OCI-LY7 (cell line): ENCODE data around the gene DNAI7. TPM values are rescaled to one million over a fixed set of nuclear protein-coding genes. Genes with fewer than 3 reads are reported as not detected.

Experiments
- BruUV-seq: library from RNA; stranded (reverse); fragments of 400-500 nt; replicated peaks from 2 replicates; lab custom pipeline; 2021; lab: Mats Ljungman, UMichigan
- CTCF ChIA-PET: fragments of 300-600 bp; sonication (Branson Sonifier 250); formaldehyde crosslinking; loops from one replicate; lab custom pipeline; 2022; ENCODE audit warnings: antibody characterized with exemption; ENCODE audit not compliant: unreplicated experiment; lab: Charles Lee
- POLR2A ChIA-PET: fragments of 300-600 bp; sonication (Branson Sonifier 250); formaldehyde crosslinking; loops from one replicate; lab custom pipeline; 2022; ENCODE audit warnings: antibody characterized with exemption; lab: Charles Lee
- DNase-seq: peaks from one replicate; pipeline ENCODE4 v3.0.0-alpha.2; 2015; ENCODE audit warnings: low spot score
- H2AFZ ChIP-seq: fragments of 200-600 bp; sonication (generic), shearing (Covaris generic); 2 replicates; pipeline ENCODE4 v1.6.1; 2014; ENCODE audit warnings: mild to moderate bottlenecking, antibody characterized with exemption, low read length, moderate library complexity
- H3K27ac ChIP-seq: fragments of 200-600 bp; sonication (generic); 2 replicates; pipeline ENCODE4 v1.5.1; 2014; ENCODE audit warnings: mixed run types, low read depth, mild to moderate bottlenecking, moderate library complexity, low read length, inconsistent platforms; ENCODE audit not compliant: poor library complexity, severe bottlenecking
- H3K36me3 ChIP-seq: fragments of 200-600 bp; sonication (generic); 2 replicates; pipeline ENCODE4 v1.6.1; 2014; ENCODE audit warnings: mild to moderate bottlenecking, antibody characterized with exemption, low read length, moderate library complexity, mixed read lengths; ENCODE audit not compliant: insufficient read depth
- H3K4me1 ChIP-seq: fragments of 200-600 bp; sonication (generic); 2 replicates; pipeline ENCODE4 v1.5.1; 2014; ENCODE audit warnings: mild to moderate bottlenecking, low read length; ENCODE audit not compliant: insufficient read depth, poor library complexity, severe bottlenecking
- H3K4me2 ChIP-seq: fragments of 200-600 bp; sonication (generic); 2 replicates; pipeline ENCODE4 v1.6.1; 2014; ENCODE audit warnings: mild to moderate bottlenecking, low read length
- H3K4me3 ChIP-seq: fragments of 200-600 bp; sonication (generic); 2 replicates; pipeline ENCODE4 v1.5.1; 2014; ENCODE audit warnings: mild to moderate bottlenecking, low read depth, low read length; ENCODE audit not compliant: poor library complexity, severe bottlenecking
- H3K79me2 ChIP-seq: fragments of 200-600 bp; sonication (generic); 2 replicates; pipeline ENCODE4 v1.6.1; 2016; ENCODE audit warnings: low read depth, mild to moderate bottlenecking, low read length, moderate library complexity, mixed read lengths; ENCODE audit not compliant: insufficient read depth
- H3K9me2 ChIP-seq: fragments of 200-600 bp; sonication (generic); 2 replicates; pipeline ENCODE4 v1.6.1; 2016; ENCODE audit warnings: mild to moderate bottlenecking, low read length, mixed read lengths; ENCODE audit not compliant: insufficient read depth
- H3K9me3 ChIP-seq: fragments of 200-600 bp; sonication (generic); 2 replicates; pipeline ENCODE4 v1.6.1; 2014; ENCODE audit warnings: mild to moderate bottlenecking, mixed run types, low read length, mixed read lengths
- H4K20me1 ChIP-seq: fragments of 200-600 bp; sonication (generic); 2 replicates; pipeline ENCODE4 v1.6.1; 2014; ENCODE audit warnings: mild to moderate bottlenecking, antibody characterized with exemption, low read length, moderate library complexity, mixed read lengths; ENCODE audit not compliant: insufficient read depth
- EZH2phosphoT487 ChIP-seq: fragments of 200-600 bp; sonication (generic); IDR thresholded peaks from 2 replicates; pipeline ENCODE4 v1.6.1; 2018; ENCODE audit warnings: low read depth, borderline replicate concordance, mild to moderate bottlenecking, mixed run types, antibody characterized with exemption, low read length, moderate library complexity, mixed read lengths
- intact Hi-C: fragments of 100-400 bp; cut with micrococcal nuclease; formaldehyde crosslinking; loops from one replicate; pipeline ENCODE4 v1.10.0; 2022; ENCODE audit not compliant: unreplicated experiment
- total RNA-seq, 2 experiments: library from RNA; depleted of rRNA in 1 of 2; stranded (reverse); fragments of >200 nt in 1 of 2; shearing (Covaris generic) in 1 of 2; gene quantifications; 2 replicates each; pipeline ENCODE4 v1.2.3, GENCODE V29; 2014 to 2022
- TF ChIP-seq, protein P1 (sequence below): fragments of 200-600 bp; sonication (generic); conservative IDR thresholded peaks from 2 replicates; pipeline ENCODE4 v1.5.1; 2014; ENCODE audit warnings: mild to moderate bottlenecking, antibody characterized with exemption, low read length, moderate library complexity, mixed read lengths

The DNAI7 gene
- total RNA-seq, 2 experiments from 2014 or later: not detected

DNA sequence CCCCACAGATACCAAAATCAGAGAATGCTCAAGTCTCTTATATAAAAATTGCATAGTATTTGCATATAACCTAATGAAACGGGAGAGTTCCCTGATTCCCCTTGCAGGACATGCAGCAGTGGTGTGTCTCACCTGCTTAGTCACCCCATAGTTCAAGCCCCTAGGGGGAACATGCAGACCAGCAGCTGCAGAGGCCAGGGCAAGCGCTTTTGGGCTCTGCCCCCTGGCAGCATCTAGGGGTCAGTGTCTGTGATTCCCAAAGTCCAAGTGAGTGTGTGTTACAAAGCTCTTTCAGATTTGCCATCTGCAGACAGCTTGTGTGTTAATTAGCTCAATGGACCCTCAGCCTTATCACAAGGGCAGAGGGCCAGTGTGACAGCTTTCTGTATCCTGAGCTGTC, 110.1 kb downstream of the DNAI7 start:
- no peak overlapping the region for H3K4me3 ChIP-seq
- peaks cover 19% of the 10 kb centered on the region for H3K4me1 ChIP-seq
- DNase-seq: no peak
- intact Hi-C loops: no loop called here
- H3K27ac ChIP-seq: no peak overlapping the region
- no peak overlapping the region for H3K4me2 ChIP-seq
- peaks cover 4% of the 10 kb centered on the region; the same call in 1 of the 2 replicates for H4K20me1 ChIP-seq
- H3K36me3 ChIP-seq: peaks cover 100% of the 10 kb centered on the region
- CTCF ChIA-PET: no interaction called here
- no peak for TF ChIP-seq EZH2phosphoT487
- TF ChIP-seq, protein P1, sequence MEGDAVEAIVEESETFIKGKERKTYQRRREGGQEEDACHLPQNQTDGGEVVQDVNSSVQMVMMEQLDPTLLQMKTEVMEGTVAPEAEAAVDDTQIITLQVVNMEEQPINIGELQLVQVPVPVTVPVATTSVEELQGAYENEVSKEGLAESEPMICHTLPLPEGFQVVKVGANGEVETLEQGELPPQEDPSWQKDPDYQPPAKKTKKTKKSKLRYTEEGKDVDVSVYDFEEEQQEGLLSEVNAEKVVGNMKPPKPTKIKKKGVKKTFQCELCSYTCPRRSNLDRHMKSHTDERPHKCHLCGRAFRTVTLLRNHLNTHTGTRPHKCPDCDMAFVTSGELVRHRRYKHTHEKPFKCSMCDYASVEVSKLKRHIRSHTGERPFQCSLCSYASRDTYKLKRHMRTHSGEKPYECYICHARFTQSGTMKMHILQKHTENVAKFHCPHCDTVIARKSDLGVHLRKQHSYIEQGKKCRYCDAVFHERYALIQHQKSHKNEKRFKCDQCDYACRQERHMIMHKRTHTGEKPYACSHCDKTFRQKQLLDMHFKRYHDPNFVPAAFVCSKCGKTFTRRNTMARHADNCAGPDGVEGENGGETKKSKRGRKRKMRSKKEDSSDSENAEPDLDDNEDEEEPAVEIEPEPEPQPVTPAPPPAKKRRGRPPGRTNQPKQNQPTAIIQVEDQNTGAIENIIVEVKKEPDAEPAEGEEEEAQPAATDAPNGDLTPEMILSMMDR: no peak
- H2AFZ ChIP-seq: no peak overlapping the region
- H3K79me2 ChIP-seq: peaks cover 43% of the 10 kb centered on the region; the same call in 1 of the 2 replicates
- POLR2A ChIA-PET: interaction anchor here (1.1 kb wide), 1 partner anchor 9 kb away, joined by 4 read pairs; no protein-coding TSS in a partner anchor
- no peaks in the 10 kb centered on the region for H3K9me2 ChIP-seq
- H3K9me3 ChIP-seq: no peaks in the 10 kb centered on the region
- no TSS peak for BruUV-seq

DNA sequence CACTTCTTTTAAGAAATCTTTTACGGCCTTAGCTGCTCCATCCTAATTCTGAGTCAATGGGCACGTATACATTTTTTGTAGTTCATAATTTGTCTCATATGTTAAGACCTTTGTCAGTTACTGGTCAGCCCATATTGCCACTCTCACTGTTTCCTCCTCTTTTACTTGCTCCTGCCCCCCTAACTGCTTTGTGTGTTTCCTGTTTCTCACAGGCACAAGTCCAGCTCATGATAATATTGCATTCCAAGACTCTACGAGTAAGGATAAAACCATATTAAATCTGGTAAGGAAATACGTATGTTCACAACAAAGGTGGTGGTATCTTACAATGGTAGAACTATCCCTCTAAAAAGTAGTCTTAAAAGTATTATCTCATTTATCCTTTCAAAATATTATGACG, 111.7 kb downstream of the DNAI7 start:
- intact Hi-C loops: no loop called here
- no TSS peak for BruUV-seq

More for the DNA sequence above, 111.7 kb downstream of the DNAI7 start:
- Histone ChIP-seq H3K36me3 (peaks cover 100% of the 10 kb centered on the region), H2AFZ (no peak overlapping the region), H3K4me1 (peaks cover 6% of the 10 kb centered on the region), H3K9me2 (no peaks in the 10 kb centered on the region), H4K20me1 (peaks cover 4% of the 10 kb centered on the region; the same call in 1 of the 2 replicates), H3K79me2 (peaks cover 54% of the 10 kb centered on the region; the same call in 1 of the 2 replicates), H3K4me2 (no peak overlapping the region), H3K4me3 (no peak overlapping the region), H3K9me3 (0 out of 2 replicates have a peak, but pooled peaks cover 4% of the 10 kb centered on the region), H3K27ac (no peak overlapping the region)
- DNase-seq: no peak
- POLR2A ChIA-PET: interaction anchor here (1.0 to 2.5 kb wide), 6 partner anchors 10 to 83 kb away, joined by 3 to 10 read pairs (median 6); a partner anchor contains a TSS
- CTCF ChIA-PET: no interaction called here
- TF ChIP-seq, protein P1: no peak
- no peak for TF ChIP-seq EZH2phosphoT487
